ENCODE results near the gene MED12L. TPM values are rescaled to one million over a fixed set of nuclear protein-coding genes. Genes with fewer than 3 reads are reported as not detected.

The MED12L gene
- total and polyA plus RNA-seq, 2 donors from 2014 or later, result 0.13 to 0.82 TPM

DNA sequence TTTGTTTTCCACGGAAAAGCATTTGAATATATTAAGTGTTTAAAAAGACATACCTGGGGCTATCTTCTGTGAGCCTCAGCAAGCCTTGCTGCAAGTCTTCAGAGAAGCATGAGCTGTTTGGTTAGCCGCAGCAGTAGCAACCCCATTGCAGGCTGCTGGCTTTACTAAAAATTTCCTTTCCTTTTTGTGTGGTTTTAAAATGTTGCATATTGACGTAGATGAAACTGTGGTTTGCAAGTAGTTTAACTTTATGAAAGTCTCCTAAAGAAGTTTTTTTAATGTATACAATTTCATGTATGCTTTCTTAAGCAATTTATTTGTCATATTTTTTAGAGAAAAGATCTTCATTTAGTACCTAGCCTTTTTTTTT is 117.6 kb downstream of the MED12L start, which contains the start of gene GPR171:
TSS of gene GPR171 (minus strand) at position 166 of the 370 bp plus-strand sequence. CDS start 3,830 bp downstream, outside the sequence.
- Histone ChIP-seq H3K27me3 (ENCODE audit: control insufficient read depth, insufficient read depth, low read length) (no peaks in the 10 kb centered on the region), H3K36me3 (ENCODE audit: control insufficient read depth in 2 of 3, insufficient read depth in 3 of 3, low read length in 3 of 3) (no peaks in the 10 kb centered on the region), H3K9ac (ENCODE audit: low read length in 3 of 3) (no peak within 1 kb of the TSS), H3K27ac (ENCODE audit: low read depth in 2 of 2, low read length in 2 of 2) (no peak within 1 kb of the TSS), H3K9me3 (ENCODE audit: control insufficient read depth in 2 of 3, insufficient read depth in 1 of 3, low read length in 3 of 3) (no peaks in the 10 kb centered on the region), H3K4me1 (ENCODE audit: control insufficient read depth in 2 of 3, insufficient read depth in 2 of 3, low read depth in 1 of 3, low read length in 3 of 3) (no peaks in the 10 kb centered on the region), H3K4me3 (ENCODE audit: low read length in 3 of 3) (no peak within 1 kb of the TSS)
- TF ChIP-seq CTCF (IDR thresholded peaks at IDR 0.05; ENCODE audit: borderline replicate concordance, extremely low read depth, insufficient read depth), result no peak
- intact Hi-C loops (cut with DNase I), result no loop called here
- DNase-seq (no peak), FAIRE-seq (no peak)

DNA sequence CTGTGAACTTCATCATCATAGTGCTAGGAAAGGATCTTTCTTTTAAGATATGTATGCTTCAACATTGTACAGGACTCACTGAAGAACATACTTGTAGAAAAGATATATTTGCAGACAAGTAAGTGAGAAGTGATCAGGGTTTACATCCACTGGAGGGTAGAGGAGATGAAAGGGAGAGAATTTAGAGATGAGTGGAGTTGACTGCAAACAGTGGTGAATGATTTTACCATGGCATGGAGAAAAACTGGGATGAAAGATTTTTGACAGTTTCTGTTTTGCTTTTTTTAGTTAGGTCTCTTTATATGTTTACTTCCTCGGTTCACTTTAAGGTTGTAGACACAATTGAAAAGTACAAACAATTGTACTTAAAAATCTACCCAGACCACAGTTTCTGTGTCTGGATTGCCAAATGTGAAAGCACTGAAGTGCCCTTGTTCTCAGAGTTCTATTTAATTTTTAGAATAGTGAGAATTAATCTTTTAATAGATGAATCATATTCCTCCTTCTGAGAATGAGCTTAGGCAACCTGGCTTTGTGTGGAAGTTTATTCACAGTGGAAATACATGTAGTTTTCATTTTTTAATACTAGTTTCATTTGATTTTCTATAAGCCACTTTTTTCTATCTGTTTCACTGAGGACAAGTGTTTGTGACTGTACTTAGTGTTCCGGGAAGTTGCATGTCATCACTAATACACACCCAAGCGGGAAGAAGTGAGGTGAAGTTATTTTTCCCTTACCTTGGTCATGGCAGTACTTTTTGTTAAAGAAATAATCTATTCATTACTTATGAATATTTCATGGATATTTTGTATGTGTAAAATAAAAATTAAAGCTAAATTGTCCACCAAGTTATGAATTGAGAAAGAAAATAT is 119.3 kb downstream of the MED12L start:
- intact Hi-C loops (cut with DNase I), result no loop called here
- no peaks in the 10 kb centered on the region for H3K36me3 ChIP-seq (ENCODE audit: control insufficient read depth in 2 of 3, insufficient read depth in 3 of 3, low read length in 3 of 3)
- no peak overlapping the region for H3K27ac ChIP-seq (ENCODE audit: low read depth in 2 of 2, low read length in 2 of 2)
- TF ChIP-seq CTCF (IDR thresholded peaks at IDR 0.05; ENCODE audit: borderline replicate concordance, extremely low read depth, insufficient read depth), result no peak
- H3K9me3 ChIP-seq (ENCODE audit: control insufficient read depth in 2 of 3, insufficient read depth in 1 of 3, low read length in 3 of 3), result no peaks in the 10 kb centered on the region
- no peaks in the 10 kb centered on the region for H3K27me3 ChIP-seq (ENCODE audit: control insufficient read depth, insufficient read depth, low read length)
- no peak overlapping the region for H3K9ac ChIP-seq (ENCODE audit: low read length in 3 of 3)
- DNase-seq (no peak), FAIRE-seq (no peak)
- H3K4me3 ChIP-seq (ENCODE audit: low read length in 3 of 3), result no peak overlapping the region
- no peaks in the 10 kb centered on the region for H3K4me1 ChIP-seq (ENCODE audit: control insufficient read depth in 2 of 3, insufficient read depth in 2 of 3, low read depth in 1 of 3, low read length in 3 of 3)

GRCh38 chr3:151205482-151205881 is 120.0 kb downstream of the MED12L start:
- intact Hi-C loops (cut with DNase I), result no loop called here
- DNase-seq (no peak), FAIRE-seq (no peak)
- no peak overlapping the region for H3K27ac ChIP-seq (ENCODE audit: low read depth in 2 of 2, low read length in 2 of 2)
- TF ChIP-seq CTCF (IDR thresholded peaks at IDR 0.05; ENCODE audit: borderline replicate concordance, extremely low read depth, insufficient read depth), result no peak
- H3K4me1 ChIP-seq (ENCODE audit: control insufficient read depth in 2 of 3, insufficient read depth in 2 of 3, low read depth in 1 of 3, low read length in 3 of 3), result no peaks in the 10 kb centered on the region
- no peak overlapping the region for H3K4me3 ChIP-seq (ENCODE audit: low read length in 3 of 3)
- H3K9ac ChIP-seq (ENCODE audit: low read length in 3 of 3), result no peak overlapping the region
- no peaks in the 10 kb centered on the region for H3K36me3 ChIP-seq (ENCODE audit: control insufficient read depth in 2 of 3, insufficient read depth in 3 of 3, low read length in 3 of 3)
- H3K9me3 ChIP-seq (ENCODE audit: control insufficient read depth in 2 of 3, insufficient read depth in 1 of 3, low read length in 3 of 3), result no peaks in the 10 kb centered on the region
- H3K27me3 ChIP-seq (ENCODE audit: control insufficient read depth, insufficient read depth, low read length), result no peaks in the 10 kb centered on the region

All from kidney (tissue), 14 donors.